VCaP (cell line): ENCODE measurements around the gene SH3PXD2A.

Experiments used
- H3K27ac ChIP-seq: fragments of 450-650 bp; 2 replicates; pipeline ENCODE4 v1.5.1; 2017
- TF ChIP-seq, protein P1 (sequence below): fragments of 450-650 bp; conservative IDR thresholded peaks from 2 replicates; pipeline ENCODE4 v1.5.1; 2017; ENCODE audit warnings: mild to moderate bottlenecking, moderate library complexity

Gene SH3PXD2A

DNA sequence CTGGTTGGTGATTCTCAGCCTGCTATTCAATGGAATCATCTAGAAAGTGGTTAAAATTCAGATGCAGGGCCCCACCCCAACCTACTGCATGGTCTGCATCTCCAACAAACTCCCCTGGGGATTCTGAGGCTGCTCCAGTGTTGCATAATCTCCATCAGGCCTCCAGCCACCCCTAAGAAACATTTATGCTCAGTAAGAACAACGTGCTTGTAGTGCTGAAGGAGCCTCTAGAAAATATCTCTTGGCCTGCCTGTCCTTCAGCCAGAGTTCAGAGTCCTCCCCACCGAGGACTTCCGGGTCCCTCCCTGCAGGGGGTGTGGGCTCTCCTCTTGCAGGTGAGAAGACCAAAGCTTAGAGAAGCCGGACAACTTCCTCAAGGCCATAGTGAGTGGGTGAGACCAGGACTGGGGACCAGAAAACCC, 159.8 kb downstream of the SH3PXD2A start:
- TF ChIP-seq, protein P1, sequence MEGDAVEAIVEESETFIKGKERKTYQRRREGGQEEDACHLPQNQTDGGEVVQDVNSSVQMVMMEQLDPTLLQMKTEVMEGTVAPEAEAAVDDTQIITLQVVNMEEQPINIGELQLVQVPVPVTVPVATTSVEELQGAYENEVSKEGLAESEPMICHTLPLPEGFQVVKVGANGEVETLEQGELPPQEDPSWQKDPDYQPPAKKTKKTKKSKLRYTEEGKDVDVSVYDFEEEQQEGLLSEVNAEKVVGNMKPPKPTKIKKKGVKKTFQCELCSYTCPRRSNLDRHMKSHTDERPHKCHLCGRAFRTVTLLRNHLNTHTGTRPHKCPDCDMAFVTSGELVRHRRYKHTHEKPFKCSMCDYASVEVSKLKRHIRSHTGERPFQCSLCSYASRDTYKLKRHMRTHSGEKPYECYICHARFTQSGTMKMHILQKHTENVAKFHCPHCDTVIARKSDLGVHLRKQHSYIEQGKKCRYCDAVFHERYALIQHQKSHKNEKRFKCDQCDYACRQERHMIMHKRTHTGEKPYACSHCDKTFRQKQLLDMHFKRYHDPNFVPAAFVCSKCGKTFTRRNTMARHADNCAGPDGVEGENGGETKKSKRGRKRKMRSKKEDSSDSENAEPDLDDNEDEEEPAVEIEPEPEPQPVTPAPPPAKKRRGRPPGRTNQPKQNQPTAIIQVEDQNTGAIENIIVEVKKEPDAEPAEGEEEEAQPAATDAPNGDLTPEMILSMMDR, result no peak
- no peak overlapping the region for H3K27ac ChIP-seq

DNA sequence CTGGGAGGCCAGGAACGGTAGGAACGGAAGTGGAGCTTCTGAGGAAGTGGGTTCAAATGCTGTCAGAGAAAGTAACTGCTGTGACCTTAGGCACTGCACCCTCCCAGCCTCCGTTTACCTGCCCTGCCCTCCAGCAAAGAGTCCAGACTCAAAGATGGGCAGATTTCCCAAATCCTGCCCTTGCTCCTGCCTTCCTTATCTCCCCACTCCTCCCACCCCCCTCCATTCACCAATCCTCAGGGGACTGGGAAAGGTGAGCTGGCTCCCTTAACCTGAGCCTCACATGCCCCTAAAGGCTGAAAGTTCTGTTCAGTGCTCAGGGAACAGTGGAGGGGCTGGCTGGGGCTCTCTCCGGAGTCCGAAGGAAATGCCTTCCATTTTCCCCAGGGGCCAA, 161.6 kb downstream of the SH3PXD2A start:
- no peak overlapping the region for H3K27ac ChIP-seq
- TF ChIP-seq, protein P1, result no peak

DNA sequence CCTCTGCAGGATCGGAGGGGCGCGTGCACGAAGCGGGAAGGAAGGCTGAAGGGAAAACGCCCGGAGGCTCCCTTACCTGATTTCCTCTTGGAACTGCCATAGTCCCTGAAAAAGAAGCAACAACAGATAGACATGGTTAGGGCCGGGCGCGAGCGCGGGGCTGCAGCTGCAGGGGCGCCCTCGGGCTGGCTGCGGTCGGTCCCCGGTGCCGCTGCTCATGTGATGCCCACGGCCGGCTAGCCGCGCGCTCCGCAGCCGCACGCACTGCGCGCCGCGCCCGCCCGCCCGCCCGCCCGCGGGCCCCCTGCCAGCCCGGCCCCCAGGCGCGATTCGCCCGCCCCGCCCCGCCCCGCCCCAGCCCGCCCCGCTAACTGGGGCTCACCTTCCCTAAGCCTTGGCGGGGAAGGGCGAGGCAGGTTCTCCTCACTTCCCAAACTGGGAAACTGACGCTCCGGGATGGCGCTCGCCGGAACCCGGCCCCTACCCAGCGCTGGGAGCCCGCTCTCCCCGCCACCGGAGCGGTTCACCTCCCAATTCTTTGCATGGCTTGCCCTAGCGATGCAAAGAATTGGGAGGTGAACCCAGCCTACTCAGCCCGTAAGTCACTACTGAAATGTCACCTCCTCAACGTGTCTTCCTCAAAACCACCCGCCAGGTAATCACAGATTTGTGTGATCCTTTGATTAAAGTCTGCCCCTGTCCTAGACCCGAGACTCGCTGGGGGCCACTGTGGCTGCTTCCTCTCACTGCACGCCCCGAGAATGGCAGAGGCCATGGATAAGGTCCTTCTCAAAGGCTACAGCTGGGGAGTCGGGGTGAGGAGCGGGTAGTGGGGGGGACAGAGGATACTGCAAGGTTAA, 162.2 kb downstream of the SH3PXD2A start:
- TF ChIP-seq, protein P1, result no peak
- no peak overlapping the region for H3K27ac ChIP-seq

DNA sequence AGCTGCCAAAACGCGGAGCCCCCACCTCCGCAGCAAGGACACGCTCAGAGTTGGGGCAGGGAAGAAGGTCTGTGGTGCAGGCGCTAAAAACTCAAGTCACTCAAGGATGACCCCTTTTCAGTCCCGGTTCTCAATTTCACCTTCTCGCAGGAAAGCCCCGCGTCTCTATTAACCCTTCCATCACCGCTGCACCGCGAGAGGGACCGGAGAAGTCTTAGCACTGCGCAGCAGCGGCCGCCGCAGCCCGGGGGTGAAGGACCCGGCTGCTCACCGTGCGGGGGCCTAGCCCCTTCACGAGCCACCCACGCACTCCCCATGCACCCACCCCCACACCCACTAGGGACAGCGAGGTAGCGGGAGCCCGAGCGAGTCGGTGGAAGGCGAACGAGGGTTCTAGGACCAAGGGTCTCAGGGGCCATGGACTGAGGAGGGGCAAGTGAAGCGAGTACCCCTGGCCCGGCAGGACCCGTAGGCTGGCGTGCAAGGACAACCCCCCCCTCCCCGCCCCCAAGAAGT, 162.9 kb downstream of the SH3PXD2A start:
- no peak overlapping the region for H3K27ac ChIP-seq
- TF ChIP-seq, protein P1, result no peak

DNA sequence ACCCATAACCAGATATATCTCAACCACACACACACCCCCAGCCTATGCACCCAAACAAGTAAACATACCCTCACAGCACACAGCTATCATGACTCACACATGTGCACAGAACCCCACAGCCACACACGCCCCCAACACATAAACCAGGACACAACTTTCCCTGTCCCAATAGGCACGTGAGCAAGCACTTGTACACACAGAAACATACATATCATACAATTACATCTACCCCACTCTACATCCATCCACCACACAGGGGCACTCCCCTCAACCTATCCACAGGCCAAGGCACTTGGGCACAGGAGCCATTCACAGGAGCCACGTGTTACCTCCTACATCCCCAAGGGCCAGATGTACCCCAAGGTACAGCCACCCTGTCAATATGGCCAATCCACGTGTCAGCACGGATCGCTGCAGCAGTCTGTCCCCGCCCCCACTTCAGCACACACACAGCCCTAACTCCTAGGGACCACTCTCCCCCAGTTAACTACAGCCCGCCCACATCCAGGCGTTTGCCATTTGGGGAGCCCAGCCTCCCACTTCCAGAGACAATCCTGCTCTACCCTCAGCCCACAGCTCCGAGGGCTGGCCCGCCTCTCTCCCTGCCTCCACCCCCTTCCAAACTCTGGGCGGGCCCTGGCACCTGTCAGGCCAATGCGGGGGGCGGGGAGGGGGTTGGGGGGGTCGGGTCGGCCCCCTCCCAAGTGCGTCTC, 163.5 kb downstream of the SH3PXD2A start:
- TF ChIP-seq, protein P1, result no peak
- no peak overlapping the region for H3K27ac ChIP-seq

DNA sequence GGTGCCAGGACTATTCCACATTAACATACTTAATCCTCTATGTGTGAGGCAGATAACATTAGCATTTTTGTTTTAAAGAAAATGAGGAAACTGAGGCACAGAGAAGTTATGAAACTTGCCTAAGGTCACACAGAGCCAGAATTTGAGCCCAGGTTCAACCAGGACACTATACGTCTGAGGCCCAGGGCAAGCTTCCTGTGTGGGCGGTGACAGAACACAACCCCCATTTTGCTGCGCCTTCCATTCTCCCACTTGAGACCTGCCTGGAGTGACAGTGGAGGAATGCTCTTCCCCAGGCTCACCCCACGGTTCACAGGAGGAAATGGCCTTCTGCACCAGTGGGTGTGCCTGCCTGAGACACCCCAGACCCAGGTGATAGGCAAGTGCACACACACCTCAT, 164.1 kb downstream of the SH3PXD2A start:
- H3K27ac ChIP-seq, result no peak overlapping the region
- TF ChIP-seq, protein P1, result no peak

DNA sequence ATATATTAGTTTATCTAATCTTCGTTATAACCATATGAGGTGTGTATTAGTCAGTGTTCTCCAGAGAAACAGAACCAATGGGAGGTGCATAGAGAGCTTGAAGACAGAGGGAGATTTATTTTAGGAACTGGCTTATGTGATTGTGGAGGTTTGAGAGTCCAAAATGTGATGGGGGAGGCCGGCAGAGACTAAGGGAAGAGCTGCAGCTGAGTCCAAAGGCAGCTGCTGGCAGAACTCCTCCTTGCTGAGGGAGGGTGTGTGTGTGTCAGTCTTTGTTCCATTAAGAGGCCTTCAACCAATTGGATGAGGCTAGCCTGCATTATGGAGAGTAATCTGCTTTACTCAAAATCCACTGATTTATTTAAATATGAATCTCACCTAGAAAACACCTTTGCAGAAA, 165.1 kb downstream of the SH3PXD2A start:
- no peak overlapping the region for H3K27ac ChIP-seq
- TF ChIP-seq, protein P1, result no peak
